ENCODE results near the gene JUN. TPM values are rescaled to one million over a fixed set of nuclear protein-coding genes. Genes with fewer than 3 reads are reported as not detected.

Gene JUN
- total RNA-seq, 1 donor from 2014 or later, result 160 TPM

DNA sequence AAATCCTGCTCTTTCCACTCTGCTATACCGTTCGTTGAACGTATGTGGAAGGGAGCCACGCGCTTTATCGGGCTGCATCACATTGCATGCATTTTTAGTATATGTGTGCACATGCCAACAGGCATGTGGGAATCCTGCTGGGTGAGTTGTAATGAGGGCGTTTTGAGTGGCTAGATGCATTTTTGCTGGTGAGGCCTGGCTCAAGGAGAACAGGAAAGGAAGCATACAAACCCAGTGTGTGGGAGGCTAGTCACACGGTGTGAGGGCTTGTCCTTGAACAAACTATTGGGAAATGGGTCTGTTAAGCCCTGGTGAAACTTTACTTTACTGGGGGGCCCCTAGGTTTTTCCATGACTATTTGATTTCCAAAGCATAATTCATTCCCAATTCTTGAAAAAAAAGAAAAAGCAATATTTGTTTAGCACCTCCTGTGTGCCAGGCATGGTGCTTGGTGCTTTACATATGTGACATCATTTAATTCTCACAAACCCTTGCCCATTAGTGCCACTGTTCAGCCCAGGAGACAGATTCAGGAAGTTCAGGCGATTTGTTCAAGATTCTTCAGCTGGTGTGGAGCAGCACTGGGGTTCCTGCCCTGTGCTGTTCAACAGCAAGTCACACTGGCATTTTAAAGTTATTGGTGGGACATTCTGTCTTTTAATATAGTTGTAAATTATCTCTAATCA is 25.6 kb upstream of the JUN start:
- no peak for DNase-seq (ENCODE audit: extremely low spot score, unreplicated experiment)
- H3K4me3 Mint-ChIP-seq, result peak overlapping the region; percentile 9
- H3K27ac Mint-ChIP-seq, result peak overlapping the region; percentile 75

DNA sequence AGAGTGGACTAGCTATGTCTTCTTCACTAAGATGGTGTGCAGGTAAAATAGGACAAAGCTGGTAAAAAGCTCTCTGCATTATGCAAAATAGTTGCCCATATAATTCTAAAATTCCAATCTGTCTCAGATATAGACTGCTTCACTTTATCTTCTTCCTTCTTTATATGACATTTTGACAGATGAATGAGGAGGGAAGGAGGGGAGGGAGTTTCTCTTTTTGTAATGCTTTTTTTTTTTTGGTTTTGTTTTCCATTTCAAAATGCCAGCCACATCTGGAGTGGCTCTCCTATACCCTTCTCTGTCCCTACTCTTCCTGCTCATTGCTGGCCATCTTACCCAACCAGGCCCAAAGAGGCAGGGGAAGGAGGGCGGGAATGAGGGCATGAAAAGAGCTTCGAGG is 24.2 kb upstream of the JUN start:
- H3K9me3 Mint-ChIP-seq, result no peaks in the 10 kb centered on the region

More for the DNA sequence above, 25.6 kb upstream of the JUN start:
- peaks cover 30% of the 10 kb centered on the region for H3K4me1 Mint-ChIP-seq (ENCODE audit: unreplicated experiment)
- H3K9me3 Mint-ChIP-seq, result no peaks in the 10 kb centered on the region
- no peaks in the 10 kb centered on the region for H3K27me3 Mint-ChIP-seq
- TF ChIP-seq, protein P1, sequence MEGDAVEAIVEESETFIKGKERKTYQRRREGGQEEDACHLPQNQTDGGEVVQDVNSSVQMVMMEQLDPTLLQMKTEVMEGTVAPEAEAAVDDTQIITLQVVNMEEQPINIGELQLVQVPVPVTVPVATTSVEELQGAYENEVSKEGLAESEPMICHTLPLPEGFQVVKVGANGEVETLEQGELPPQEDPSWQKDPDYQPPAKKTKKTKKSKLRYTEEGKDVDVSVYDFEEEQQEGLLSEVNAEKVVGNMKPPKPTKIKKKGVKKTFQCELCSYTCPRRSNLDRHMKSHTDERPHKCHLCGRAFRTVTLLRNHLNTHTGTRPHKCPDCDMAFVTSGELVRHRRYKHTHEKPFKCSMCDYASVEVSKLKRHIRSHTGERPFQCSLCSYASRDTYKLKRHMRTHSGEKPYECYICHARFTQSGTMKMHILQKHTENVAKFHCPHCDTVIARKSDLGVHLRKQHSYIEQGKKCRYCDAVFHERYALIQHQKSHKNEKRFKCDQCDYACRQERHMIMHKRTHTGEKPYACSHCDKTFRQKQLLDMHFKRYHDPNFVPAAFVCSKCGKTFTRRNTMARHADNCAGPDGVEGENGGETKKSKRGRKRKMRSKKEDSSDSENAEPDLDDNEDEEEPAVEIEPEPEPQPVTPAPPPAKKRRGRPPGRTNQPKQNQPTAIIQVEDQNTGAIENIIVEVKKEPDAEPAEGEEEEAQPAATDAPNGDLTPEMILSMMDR (conservative IDR thresholded peaks at IDR 0.05), result no peak
- H3K36me3 Mint-ChIP-seq, result no peaks in the 10 kb centered on the region

DNA sequence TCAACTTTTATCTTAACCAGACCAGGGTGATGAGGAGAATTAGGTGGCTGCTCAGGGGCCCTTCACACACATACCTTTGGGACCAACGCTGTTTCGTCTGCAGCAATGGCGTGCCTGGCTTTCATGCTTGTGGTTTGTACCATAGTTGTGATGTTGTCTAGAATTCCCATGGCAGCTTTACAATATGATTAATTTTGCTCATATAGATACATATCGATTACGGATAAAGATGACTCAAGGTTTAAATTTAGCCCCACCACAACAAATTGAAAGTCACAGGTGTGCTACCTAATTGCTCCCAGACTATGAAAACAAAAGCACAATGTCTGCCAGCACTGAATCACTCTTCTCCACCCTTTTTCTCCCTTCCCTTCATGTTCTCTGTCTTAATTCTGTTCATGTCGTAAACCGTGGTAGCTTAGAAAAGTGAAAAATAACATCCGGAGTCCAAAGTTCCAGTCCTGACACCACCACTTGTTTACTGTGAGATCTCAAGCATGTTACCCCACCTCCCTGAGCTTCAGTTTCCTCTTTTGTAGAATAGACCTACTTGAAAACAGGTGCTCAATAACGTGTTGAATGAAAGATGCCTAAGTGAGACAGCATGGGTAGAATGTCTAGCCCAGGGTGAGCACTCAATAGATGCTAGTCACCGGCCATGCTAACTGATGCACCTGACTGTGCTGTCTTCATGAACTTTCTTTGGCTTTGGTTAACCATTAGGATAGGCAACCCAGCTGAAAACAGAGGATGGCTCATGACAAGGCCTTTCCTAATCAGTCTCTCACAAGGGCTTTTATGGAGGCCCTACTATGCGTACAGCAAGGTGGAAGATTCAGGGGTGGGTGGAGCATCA is 22.1 kb upstream of the JUN start:
- Mint-ChIP-seq H3K4me1 (ENCODE audit: unreplicated experiment) (peaks cover 24% of the 10 kb centered on the region), H3K36me3 (no peaks in the 10 kb centered on the region), H3K4me3 (no peak overlapping the region), H3K27me3 (no peaks in the 10 kb centered on the region), H3K27ac (no peak overlapping the region), H3K9me3 (peaks cover 3% of the 10 kb centered on the region)
- no peak for DNase-seq (ENCODE audit: extremely low spot score, unreplicated experiment)
- TF ChIP-seq, protein P1 (conservative IDR thresholded peaks at IDR 0.05), result no peak

More for the DNA sequence above, 24.2 kb upstream of the JUN start:
- Mint-ChIP-seq H3K27me3 (no peaks in the 10 kb centered on the region), H3K36me3 (no peaks in the 10 kb centered on the region), H3K27ac (no peak overlapping the region), H3K4me3 (no peak overlapping the region), H3K4me1 (ENCODE audit: unreplicated experiment) (peaks cover 28% of the 10 kb centered on the region)
- no peak for DNase-seq (ENCODE audit: extremely low spot score, unreplicated experiment)
- TF ChIP-seq, protein P1 (conservative IDR thresholded peaks at IDR 0.05), result no peak

GRCh38 chr1:58804853-58805565 is 21.2 kb upstream of the JUN start:
- H3K9me3 Mint-ChIP-seq, result peaks cover 6% of the 10 kb centered on the region
- H3K4me1 Mint-ChIP-seq (ENCODE audit: unreplicated experiment), result peaks cover 27% of the 10 kb centered on the region
- H3K27me3 Mint-ChIP-seq, result no peaks in the 10 kb centered on the region
- TF ChIP-seq, protein P1 (conservative IDR thresholded peaks at IDR 0.05), result no peak
- H3K36me3 Mint-ChIP-seq, result no peaks in the 10 kb centered on the region
- H3K4me3 Mint-ChIP-seq, result no peak overlapping the region
- no peak overlapping the region for H3K27ac Mint-ChIP-seq
- no peak for DNase-seq (ENCODE audit: extremely low spot score, unreplicated experiment)

GRCh38 chr1:58803858-58804257 is 20.0 kb upstream of the JUN start:
- H3K27me3 Mint-ChIP-seq, result no peaks in the 10 kb centered on the region
- H3K36me3 Mint-ChIP-seq, result no peaks in the 10 kb centered on the region
- peaks cover 28% of the 10 kb centered on the region for H3K4me1 Mint-ChIP-seq (ENCODE audit: unreplicated experiment)
- no peak for DNase-seq (ENCODE audit: extremely low spot score, unreplicated experiment)
- H3K9me3 Mint-ChIP-seq, result peaks cover 7% of the 10 kb centered on the region
- H3K27ac Mint-ChIP-seq, result no peak overlapping the region
- TF ChIP-seq, protein P1 (conservative IDR thresholded peaks at IDR 0.05), result no peak
- H3K4me3 Mint-ChIP-seq, result no peak overlapping the region
